ENCODE results near the gene CELF2. TPM values are rescaled to one million over a fixed set of nuclear protein-coding genes. Genes with fewer than 3 reads are reported as not detected.

Gene CELF2
- total RNA-seq, 1 donor from 2014 or later = 27.5 TPM

DNA sequence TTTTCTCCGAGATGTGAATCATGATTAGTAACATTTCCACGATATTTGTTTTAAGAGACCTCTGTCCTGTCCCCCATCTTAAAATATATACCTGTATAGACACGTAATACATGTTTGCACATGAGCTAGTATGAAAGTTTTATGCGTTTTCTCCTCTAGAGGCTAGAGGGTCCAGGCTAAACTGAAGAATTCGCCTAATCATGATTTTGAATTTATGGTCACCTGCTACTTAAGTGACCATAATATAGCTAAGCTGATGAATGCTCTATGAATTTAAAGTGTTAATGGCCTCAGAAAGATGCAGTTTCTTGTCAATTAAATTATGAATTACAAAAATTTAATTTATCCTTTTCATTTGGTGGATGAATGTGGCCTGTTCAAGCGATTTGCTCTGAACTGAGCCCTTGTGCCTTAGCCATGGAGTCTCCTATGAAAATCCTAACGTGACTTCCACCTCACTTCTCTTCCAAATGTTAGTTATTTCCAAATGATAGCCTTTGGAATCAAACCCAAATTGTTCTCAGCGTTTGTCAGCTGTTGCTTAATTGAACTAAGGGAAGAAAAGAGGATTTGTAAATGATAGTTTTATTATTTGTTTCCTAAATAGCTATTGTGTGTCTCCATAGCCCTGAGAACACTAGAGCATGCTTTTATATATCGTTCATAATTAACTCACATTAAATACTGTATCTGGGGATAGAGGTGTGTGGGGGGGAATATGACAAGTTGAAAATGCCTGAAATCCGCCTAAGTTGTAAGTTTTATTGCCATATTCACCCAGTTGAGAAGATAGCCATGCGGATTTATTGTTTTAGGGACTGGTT, 2.3 kb downstream of the CELF2 start:
- Mint-ChIP-seq H3K27me3 (ENCODE audit: unreplicated experiment) (no peaks in the 10 kb centered on the region), H3K4me3 (ENCODE audit: unreplicated experiment) (peak overlapping the region; percentile 63), H3K4me1 (ENCODE audit: unreplicated experiment) (peaks cover 14% of the 10 kb centered on the region), H3K27ac (ENCODE audit: unreplicated experiment) (no peak overlapping the region), H3K36me3 (ENCODE audit: low read depth, unreplicated experiment) (no peaks in the 10 kb centered on the region), H3K9me3 (ENCODE audit: unreplicated experiment) (no peaks in the 10 kb centered on the region)
- no peak for DNase-seq (ENCODE audit: low spot score)
- TF ChIP-seq, protein P1, sequence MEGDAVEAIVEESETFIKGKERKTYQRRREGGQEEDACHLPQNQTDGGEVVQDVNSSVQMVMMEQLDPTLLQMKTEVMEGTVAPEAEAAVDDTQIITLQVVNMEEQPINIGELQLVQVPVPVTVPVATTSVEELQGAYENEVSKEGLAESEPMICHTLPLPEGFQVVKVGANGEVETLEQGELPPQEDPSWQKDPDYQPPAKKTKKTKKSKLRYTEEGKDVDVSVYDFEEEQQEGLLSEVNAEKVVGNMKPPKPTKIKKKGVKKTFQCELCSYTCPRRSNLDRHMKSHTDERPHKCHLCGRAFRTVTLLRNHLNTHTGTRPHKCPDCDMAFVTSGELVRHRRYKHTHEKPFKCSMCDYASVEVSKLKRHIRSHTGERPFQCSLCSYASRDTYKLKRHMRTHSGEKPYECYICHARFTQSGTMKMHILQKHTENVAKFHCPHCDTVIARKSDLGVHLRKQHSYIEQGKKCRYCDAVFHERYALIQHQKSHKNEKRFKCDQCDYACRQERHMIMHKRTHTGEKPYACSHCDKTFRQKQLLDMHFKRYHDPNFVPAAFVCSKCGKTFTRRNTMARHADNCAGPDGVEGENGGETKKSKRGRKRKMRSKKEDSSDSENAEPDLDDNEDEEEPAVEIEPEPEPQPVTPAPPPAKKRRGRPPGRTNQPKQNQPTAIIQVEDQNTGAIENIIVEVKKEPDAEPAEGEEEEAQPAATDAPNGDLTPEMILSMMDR (IDR thresholded peaks at IDR 0.05; ENCODE audit: unreplicated experiment) = no peak

GRCh38 chr10:11020548-11020942, 2.9 kb downstream of the CELF2 start:
- no peak overlapping the region for H3K4me3 Mint-ChIP-seq (ENCODE audit: unreplicated experiment)
- H3K9me3 Mint-ChIP-seq (ENCODE audit: unreplicated experiment) = no peaks in the 10 kb centered on the region
- no peaks in the 10 kb centered on the region for H3K27me3 Mint-ChIP-seq (ENCODE audit: unreplicated experiment)
- no peaks in the 10 kb centered on the region for H3K36me3 Mint-ChIP-seq (ENCODE audit: low read depth, unreplicated experiment)
- no peak for DNase-seq (ENCODE audit: low spot score)
- TF ChIP-seq, protein P1 (IDR thresholded peaks at IDR 0.05; ENCODE audit: unreplicated experiment) = no peak
- H3K4me1 Mint-ChIP-seq (ENCODE audit: unreplicated experiment) = peaks cover 17% of the 10 kb centered on the region
- H3K27ac Mint-ChIP-seq (ENCODE audit: unreplicated experiment) = no peak overlapping the region

- Mint-ChIP-seq H3K27ac (ENCODE audit: unreplicated experiment) (no peak overlapping the region), H3K27me3 (ENCODE audit: unreplicated experiment) (no peaks in the 10 kb centered on the region), H3K4me1 (ENCODE audit: unreplicated experiment) (peaks cover 19% of the 10 kb centered on the region), H3K4me3 (ENCODE audit: unreplicated experiment) (no peak overlapping the region), H3K9me3 (ENCODE audit: unreplicated experiment) (no peaks in the 10 kb centered on the region), H3K36me3 (ENCODE audit: low read depth, unreplicated experiment) (no peaks in the 10 kb centered on the region)
- no peak for DNase-seq (ENCODE audit: low spot score)
- TF ChIP-seq, protein P1 (IDR thresholded peaks at IDR 0.05; ENCODE audit: unreplicated experiment) = no peak
Measured at GRCh38 chr10:11022213-11022612, 4.5 kb downstream of the CELF2 start.

DNA sequence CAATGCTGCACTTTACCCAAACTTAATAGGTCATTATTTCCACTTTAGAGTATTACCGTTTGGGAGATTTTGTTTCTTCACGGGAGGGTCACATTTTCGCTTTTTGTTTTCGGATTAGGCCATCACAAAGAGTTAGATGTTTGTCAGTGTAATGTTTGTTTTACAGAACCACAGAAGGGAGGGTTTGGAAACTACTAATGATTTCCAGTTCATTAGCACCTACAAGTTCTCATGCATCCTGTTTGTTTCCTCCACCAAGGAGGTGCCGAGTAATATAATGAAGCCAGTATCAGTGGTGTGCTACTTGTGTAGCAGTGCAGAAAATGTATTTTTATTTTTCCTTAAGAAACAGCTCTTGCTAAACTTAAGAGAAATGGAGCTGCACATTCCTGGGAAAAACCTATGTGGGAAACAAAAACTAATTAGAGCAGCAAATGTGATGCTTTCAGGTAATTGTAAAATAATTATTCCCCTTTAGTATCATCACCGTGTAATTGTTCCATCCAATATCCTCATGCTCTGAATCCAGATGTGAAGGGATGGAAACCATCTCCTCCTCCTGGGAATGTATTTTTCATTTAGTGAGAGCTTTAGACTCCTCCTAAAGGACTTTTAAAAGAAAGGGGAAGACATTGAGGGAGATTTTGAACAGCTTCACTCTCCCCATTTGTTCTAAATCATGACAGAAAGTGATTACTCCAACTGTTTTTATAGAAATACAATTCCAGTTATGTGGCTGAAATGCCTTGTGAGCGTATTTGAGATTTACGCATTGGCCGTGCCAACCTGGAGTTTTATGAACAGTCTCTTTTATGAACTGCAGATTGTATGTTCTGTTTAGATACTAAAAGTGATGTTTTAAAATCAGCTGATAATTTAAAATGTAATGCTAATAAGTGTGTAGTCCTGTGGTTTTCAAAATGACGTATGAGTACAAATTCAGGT, 5.6 kb downstream of the CELF2 start:
- Mint-ChIP-seq H3K36me3 (ENCODE audit: low read depth, unreplicated experiment) (no peaks in the 10 kb centered on the region), H3K4me3 (ENCODE audit: unreplicated experiment) (no peak overlapping the region), H3K27ac (ENCODE audit: unreplicated experiment) (no peak overlapping the region), H3K27me3 (ENCODE audit: unreplicated experiment) (no peaks in the 10 kb centered on the region), H3K9me3 (ENCODE audit: unreplicated experiment) (no peaks in the 10 kb centered on the region), H3K4me1 (ENCODE audit: unreplicated experiment) (peaks cover 24% of the 10 kb centered on the region)
- DNase-seq (ENCODE audit: low spot score) = no peak
- TF ChIP-seq, protein P1 (IDR thresholded peaks at IDR 0.05; ENCODE audit: unreplicated experiment) = no peak
